Endodermal cell (in vitro differentiated cells): Measurements from ENCODE around the gene RNGTT. TPM values are rescaled to one million over a fixed set of nuclear protein-coding genes. Genes with fewer than 3 reads are reported as not detected.

Source experiments
- DNase-seq: peaks from one replicate; pipeline ENCODE4 v3.0.0-alpha.2; 2017
- H3K27ac ChIP-seq: 2 replicates; pipeline ENCODE4 v1.5.1; 2013; ENCODE audit warnings: mild to moderate bottlenecking, low read depth, low read length, moderate library complexity
- H3K27me3 ChIP-seq: 2 replicates; pipeline ENCODE4 v1.6.1; 2013; ENCODE audit warnings: mild to moderate bottlenecking, low read length, moderate library complexity; ENCODE audit not compliant: insufficient read depth, control insufficient read depth, poor library complexity, severe bottlenecking
- H3K36me3 ChIP-seq: 2 replicates; pipeline ENCODE4 v1.7.0; 2013; ENCODE audit warnings: mild to moderate bottlenecking, low read length, moderate library complexity; ENCODE audit not compliant: control insufficient read depth, insufficient read depth
- H3K4me1 ChIP-seq: one replicate; pipeline ENCODE4 v1.7.0; 2013; ENCODE audit warnings: low read length; ENCODE audit not compliant: control insufficient read depth, insufficient read depth
- H3K4me3 ChIP-seq: 2 replicates; pipeline ENCODE4 v1.5.1; 2013; ENCODE audit warnings: mild to moderate bottlenecking, low read length, moderate library complexity
- H3K9ac ChIP-seq: 2 replicates; pipeline ENCODE4 v1.6.1; 2013; ENCODE audit warnings: mild to moderate bottlenecking, low read length, moderate library complexity; ENCODE audit not compliant: poor library complexity, severe bottlenecking; ENCODE audit errors: extremely low read depth
- H3K9me3 ChIP-seq: 2 replicates; pipeline ENCODE4 v1.6.1; 2013; ENCODE audit warnings: mild to moderate bottlenecking, low read length, moderate library complexity; ENCODE audit not compliant: control insufficient read depth
- H3K27ac Mint-ChIP-seq: 2 replicates; pipeline ENCODE4 v1.8.0; 2020; ENCODE audit warnings: mixed read lengths
- H3K27me3 Mint-ChIP-seq: 2 replicates; pipeline ENCODE4 v1.8.0; 2021; ENCODE audit warnings: mild to moderate bottlenecking, mixed read lengths; ENCODE audit not compliant: insufficient read depth
- H3K36me3 Mint-ChIP-seq: 2 replicates; pipeline ENCODE4 v1.8.0; 2020; ENCODE audit warnings: low read depth, mixed read lengths
- H3K4me1 Mint-ChIP-seq: 2 replicates; pipeline ENCODE4 v1.8.0; 2020; ENCODE audit warnings: mixed read lengths
- H3K4me3 Mint-ChIP-seq: 2 replicates; pipeline ENCODE4 v1.8.0; 2020; ENCODE audit warnings: mild to moderate bottlenecking, moderate library complexity, mixed read lengths
- H3K9me3 Mint-ChIP-seq: 2 replicates; pipeline ENCODE4 v1.8.0; 2020; ENCODE audit warnings: mild to moderate bottlenecking, mixed read lengths
- CTCF ChIP-seq: fragments of 200-600 bp; sonication (generic); conservative IDR thresholded peaks from 2 replicates; pipeline ENCODE4 v1.5.0; 2021; ENCODE audit warnings: antibody characterized with exemption, mild to moderate bottlenecking
- WGBS, 2 experiments: methylation state at CpG; one replicate each; pipeline versions ENCODE4 v1.1.5 to v1.1.7; 2013; ENCODE audit warnings: missing lambda C conversion rate in 2 of 2, mixed read lengths in 1 of 2; ENCODE audit not compliant: insufficient coverage in 1 of 2, insufficient read length in 1 of 2; 5-methylcytosine and 5-hydroxymethylcytosine counted together
- total RNA-seq, 2 donors: library from RNA; stranded (reverse); fragmentation: NEBNext Ultra II Directional in 1 of 2; extraction: Animal tissue kit (Norgen Biotek cat#: 25700) in 1 of 2; gene quantifications; 2 replicates in 1 of 2; 3 replicates in 1 of 2; pipeline ENCODE4 v1.2.1, GENCODE V29; 2021

The RNGTT gene
- total RNA-seq, 2 donors from 2014 or later: 21.5 to 28.7 TPM

DNA sequence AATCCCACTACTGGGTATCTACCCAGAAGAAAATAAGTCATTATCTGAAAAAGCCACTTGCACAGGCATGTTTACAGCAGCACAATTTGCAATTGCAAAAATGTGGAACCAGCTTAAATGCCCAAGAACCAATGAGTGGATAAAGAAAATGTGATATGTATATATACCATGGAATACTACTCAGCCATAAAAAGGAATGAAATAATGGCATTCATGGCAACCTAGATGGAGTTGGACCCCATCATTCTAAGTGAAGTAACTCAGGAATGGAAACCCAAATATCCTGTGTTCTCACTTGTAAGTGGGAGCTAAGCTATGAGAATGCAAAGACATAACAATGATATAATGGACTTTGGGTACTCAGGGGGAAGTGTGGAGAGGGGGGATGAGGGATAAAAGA is 4.6 kb downstream of the RNGTT start:
- H3K9me3 ChIP-seq: peaks cover 43% of the 10 kb centered on the region
- no peak for TF ChIP-seq CTCF
- H3K27ac ChIP-seq: no peak overlapping the region
- DNase-seq: no peak
- H3K9ac ChIP-seq: no peak overlapping the region
- H3K27me3 Mint-ChIP-seq: no peaks in the 10 kb centered on the region
- no peak overlapping the region for H3K4me3 Mint-ChIP-seq
- peaks cover 2% of the 10 kb centered on the region for H3K4me1 ChIP-seq
- peaks cover 39% of the 10 kb centered on the region for H3K36me3 Mint-ChIP-seq
- peaks cover 18% of the 10 kb centered on the region for H3K36me3 ChIP-seq
- peaks cover 33% of the 10 kb centered on the region for H3K9me3 Mint-ChIP-seq
- H3K4me3 ChIP-seq: no peak overlapping the region
- H3K4me1 Mint-ChIP-seq: peaks cover 4% of the 10 kb centered on the region
- H3K27me3 ChIP-seq: no peaks in the 10 kb centered on the region
- no peak overlapping the region for H3K27ac Mint-ChIP-seq

DNA sequence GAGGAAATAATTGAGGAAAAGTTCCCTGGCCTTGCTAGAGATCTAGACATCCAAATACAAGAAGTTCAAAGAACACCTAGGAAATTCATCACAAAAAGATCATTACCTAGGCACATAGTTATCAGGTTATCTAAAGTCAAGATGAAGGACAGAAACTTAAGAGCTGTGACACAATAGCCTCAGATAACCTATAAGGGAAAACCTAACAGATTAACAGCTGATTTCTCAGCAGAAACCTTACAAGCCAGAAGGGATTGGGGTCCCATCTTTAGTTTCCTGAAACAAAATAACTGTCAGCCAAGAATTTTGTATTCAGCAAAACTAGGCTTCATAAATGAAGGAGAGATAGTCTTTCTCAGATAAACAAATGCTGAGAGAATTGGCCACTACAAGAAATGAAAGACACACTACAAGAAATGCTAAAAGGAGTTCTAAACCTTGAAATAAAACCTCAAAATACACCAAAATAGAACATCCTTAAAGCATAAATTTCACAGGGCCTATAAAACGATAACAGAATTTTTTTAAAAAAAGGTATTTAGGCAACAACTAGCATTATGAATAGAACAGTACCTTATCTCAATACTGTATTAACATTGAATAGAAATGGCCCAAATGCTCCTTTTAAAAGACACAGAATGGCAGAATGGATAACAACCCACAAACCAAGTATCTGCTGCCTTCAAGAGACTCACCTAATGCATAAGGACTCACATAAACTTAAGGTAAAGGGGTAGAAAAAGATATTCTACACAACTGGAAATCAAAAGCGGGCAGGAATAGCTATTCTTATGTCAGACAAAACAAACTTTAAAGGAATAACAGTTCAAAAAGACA is 9.7 kb downstream of the RNGTT start:
- Mint-ChIP-seq H3K4me1 (no peaks in the 10 kb centered on the region), H3K27ac (no peak overlapping the region), H3K9me3 (peaks cover 78% of the 10 kb centered on the region), H3K4me3 (no peak overlapping the region), H3K36me3 (peaks cover 61% of the 10 kb centered on the region), H3K27me3 (no peaks in the 10 kb centered on the region)
- H3K27me3 ChIP-seq: no peaks in the 10 kb centered on the region
- peaks cover 4% of the 10 kb centered on the region for H3K36me3 ChIP-seq
- no peak for TF ChIP-seq CTCF
- WGBS, 2 experiments: 78 to 80% methylated on average over 1 to 2 of the region's 2 CpGs
- no peak overlapping the region for H3K27ac ChIP-seq
- no peak overlapping the region for H3K9ac ChIP-seq
- H3K4me1 ChIP-seq: no peaks in the 10 kb centered on the region
- peak overlapping the region; percentile 55 for H3K4me3 ChIP-seq
- H3K9me3 ChIP-seq: peaks cover 76% of the 10 kb centered on the region
- DNase-seq: no peak

DNA sequence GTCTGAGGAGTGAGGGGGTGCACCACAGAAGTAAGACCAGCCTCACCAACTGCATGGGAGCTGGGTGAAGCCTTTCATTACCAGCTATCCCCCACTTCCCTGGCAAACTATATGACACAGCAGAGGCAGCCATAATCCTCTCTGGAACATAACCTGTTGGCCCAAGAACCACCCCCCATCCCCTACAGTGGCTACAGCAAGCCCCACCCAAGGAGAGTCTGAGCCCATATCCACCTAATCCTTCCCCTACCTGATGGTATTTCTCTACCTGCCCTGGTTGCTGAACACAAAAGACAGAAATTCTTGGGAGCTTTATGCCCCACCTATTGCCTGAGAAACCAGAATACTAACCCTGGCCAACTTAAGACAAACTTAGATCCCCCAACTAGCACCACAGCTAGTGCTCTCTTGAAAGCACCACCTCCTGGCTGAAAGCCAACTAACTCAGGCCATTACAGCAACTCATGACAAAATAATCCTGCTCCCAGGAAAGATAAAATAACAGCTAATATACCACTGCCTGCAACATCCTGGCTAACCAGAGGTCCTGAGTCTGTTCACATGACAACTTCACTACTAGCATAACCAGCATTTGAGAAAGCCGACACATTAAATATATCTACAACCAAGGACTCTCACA is 11.2 kb downstream of the RNGTT start:
- no peaks in the 10 kb centered on the region for H3K4me1 Mint-ChIP-seq
- H3K9me3 Mint-ChIP-seq: peaks cover 73% of the 10 kb centered on the region
- H3K27me3 Mint-ChIP-seq: no peaks in the 10 kb centered on the region
- TF ChIP-seq CTCF: no peak
- Histone ChIP-seq H3K36me3 (peaks cover 4% of the 10 kb centered on the region), H3K27me3 (no peaks in the 10 kb centered on the region), H3K27ac (no peak overlapping the region), H3K4me1 (no peaks in the 10 kb centered on the region), H3K9ac (no peak overlapping the region), H3K9me3 (peaks cover 76% of the 10 kb centered on the region), H3K4me3 (peak overlapping the region; percentile 24)
- H3K36me3 Mint-ChIP-seq: peaks cover 55% of the 10 kb centered on the region
- 95 to 100% methylated on average over 1 of the region's 1 CpG for WGBS, 2 experiments
- DNase-seq: no peak
- no peak overlapping the region for H3K27ac Mint-ChIP-seq
- no peak overlapping the region for H3K4me3 Mint-ChIP-seq
